Cardiac fibroblast (primary cell): ENCODE results near the gene ABHD13.

ENCODE experiments used
- DNase-seq, 2 donors: peaks; one replicate each; pipeline versions ENCODE4 v3.0.0 to v3.0.0-alpha.2; 2010; ENCODE audit warnings: low read depth in 2 of 2
- H3K4me3 ChIP-seq, 2 donors: replicated peaks in 1 of 2; 1 replicate in 1 of 2; 2 replicates in 1 of 2; pipeline ENCODE4 v1.5.1; 2011; ENCODE audit warnings: low read depth in 2 of 2, low read length in 2 of 2, mild to moderate bottlenecking in 2 of 2, moderate library complexity in 1 of 2
- CTCF ChIP-seq: IDR thresholded peaks from one replicate; pipeline ENCODE4 v1.5.1; 2011; ENCODE audit warnings: low read depth, mild to moderate bottlenecking, low read length, inconsistent platforms

Gene ABHD13

GRCh38 chr13:108278466-108278865, 60.3 kb downstream of the ABHD13 start:
- DNase-seq, result no peak
- no peak overlapping the region for H3K4me3 ChIP-seq
- TF ChIP-seq CTCF, result no peak

- peak in 1 of 2 donors; percentile 15 for DNase-seq
- H3K4me3 ChIP-seq, result no peak overlapping the region
- no peak for TF ChIP-seq CTCF
These were observed 63.7 kb downstream of the ABHD13 start for GRCh38 chr13:108281901-108282300.

- no peak overlapping the region for H3K4me3 ChIP-seq
- DNase-seq, result peak in 1 of 2 donors; percentile 52
- no peak for TF ChIP-seq CTCF
These were observed 64.9 kb downstream of the ABHD13 start for GRCh38 chr13:108283110-108283509.
